GM18907 (cell line): ENCODE results near the gene SPDYE2B.
A peak's percentile ranks its signal among the peaks of the same experiment; 100 is the strongest.
"Not testable (repeated sequence)": the region's sequence is repeated elsewhere in the genome, so short reads cannot be mapped to it uniquely, and the experiment has no call there.

Source experiments
- ATAC-seq: cut with Tn5 transposase; IDR thresholded peaks from one replicate; pipeline ENCODE4 v1.9.1; 2021; ENCODE audit warnings: mild to moderate bottlenecking, moderate library complexity; ENCODE audit not compliant: unreplicated experiment

The SPDYE2B gene, protein sequence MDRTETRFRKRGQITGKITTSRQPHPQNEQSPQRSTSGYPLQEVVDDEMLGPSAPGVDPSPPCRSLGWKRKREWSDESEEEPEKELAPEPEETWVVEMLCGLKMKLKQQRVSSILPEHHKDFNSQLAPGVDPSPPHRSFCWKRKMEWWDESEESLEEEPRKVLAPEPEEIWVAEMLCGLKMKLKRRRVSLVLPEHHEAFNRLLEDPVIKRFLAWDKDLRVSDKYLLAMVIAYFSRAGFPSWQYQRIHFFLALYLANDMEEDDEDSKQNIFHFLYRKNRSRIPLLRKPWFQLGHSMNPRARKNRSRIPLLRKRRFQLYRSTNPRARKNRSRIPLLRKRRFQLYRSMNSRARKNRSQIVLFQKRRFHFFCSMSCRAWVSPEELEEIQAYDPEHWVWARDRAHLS

GRCh38 chr7:102649924-102650323 lies at the start of gene SPDYE2B:
SPDYE2B (plus strand) TSS chr7:102650319; CDS start chr7:102652349, 2,030 bp downstream.
- not testable (repeated sequence) for ATAC-seq

- ATAC-seq: not testable (repeated sequence)
These were observed 47.8 kb upstream of the SPDYE2B start for GRCh38 chr7:102602317-102602716.

DNA sequence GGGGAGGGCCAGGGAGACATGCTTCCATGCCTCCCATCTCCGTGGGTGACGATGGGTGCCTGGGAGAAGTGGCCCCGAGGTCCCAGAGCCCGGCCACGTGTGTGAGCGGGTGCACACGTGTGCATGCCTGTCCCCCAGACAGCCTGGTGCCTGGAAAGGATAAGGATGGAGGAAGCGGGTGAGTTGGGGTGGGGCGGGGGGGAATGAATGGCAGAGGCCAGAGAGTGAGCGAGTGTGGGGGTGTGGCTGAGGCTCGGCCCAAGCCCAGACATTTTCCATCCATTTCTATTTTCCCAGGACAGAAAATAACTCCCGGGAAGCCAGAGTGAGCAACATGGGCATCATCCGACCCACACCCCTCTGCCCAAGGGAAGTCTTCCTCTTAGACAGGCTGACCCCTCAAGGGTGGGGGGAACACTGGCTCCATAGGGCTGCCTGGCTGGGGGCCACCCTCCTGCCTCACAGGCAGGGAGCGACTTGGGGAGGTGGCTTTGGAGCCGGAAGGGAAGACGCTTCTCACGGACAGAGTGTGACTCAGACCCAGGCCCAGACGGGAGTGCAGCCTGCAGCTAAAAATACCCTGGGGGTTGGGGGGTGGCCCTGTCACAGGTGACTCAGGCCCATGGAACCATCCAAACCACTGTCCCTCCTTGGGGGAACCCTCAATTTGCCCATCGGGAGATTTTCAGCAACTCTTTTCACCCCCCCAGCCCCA lies 45.5 kb upstream of the SPDYE2B start:
- ATAC-seq: not testable (repeated sequence)

GRCh38 chr7:102606848-102607247 lies 43.3 kb upstream of the SPDYE2B start:
- not testable (repeated sequence) for ATAC-seq

DNA sequence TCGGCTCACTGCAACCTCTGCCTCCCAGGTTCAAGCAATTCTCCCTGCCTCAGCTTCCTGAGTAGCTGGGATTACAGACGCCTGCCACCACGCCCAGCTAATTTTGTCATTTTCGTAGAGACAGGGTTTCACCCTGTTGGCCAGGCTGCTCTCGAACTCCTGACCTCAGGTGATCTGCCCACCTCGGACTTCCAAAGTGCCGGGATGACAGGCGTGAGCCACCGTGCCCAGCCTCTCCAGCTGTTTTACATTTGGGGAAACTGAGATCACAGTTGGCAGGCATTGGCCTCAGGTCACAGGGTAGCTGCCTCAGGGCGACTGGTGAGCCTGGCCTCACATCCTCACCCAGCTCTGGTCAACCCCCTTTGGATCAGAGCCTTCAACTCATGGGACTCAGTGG lies 40.4 kb upstream of the SPDYE2B start:
- not testable (repeated sequence) for ATAC-seq

DNA sequence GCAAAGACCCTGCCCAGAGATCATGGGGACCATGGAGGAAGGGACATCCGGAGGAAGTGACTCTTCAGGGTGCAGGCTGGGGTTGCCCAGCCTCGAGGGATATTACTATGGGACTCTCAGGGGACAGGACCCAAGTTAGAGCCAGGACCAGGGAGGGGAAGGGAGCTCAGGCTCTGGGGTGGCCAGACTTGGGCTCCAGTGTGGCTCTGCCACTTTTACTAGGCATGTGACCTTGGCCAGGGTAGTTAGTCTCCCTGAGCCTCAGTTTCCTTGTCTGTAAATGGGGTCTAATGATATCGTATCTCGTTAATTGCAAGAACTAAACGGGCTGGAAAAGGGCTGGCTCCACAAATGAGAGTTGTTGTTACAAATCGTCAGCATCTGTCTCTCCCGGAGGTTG lies 39.7 kb upstream of the SPDYE2B start:
- ATAC-seq: not testable (repeated sequence)

GRCh38 chr7:102611013-102611674 lies 39.0 kb upstream of the SPDYE2B start:
- ATAC-seq: peak; percentile 32

DNA sequence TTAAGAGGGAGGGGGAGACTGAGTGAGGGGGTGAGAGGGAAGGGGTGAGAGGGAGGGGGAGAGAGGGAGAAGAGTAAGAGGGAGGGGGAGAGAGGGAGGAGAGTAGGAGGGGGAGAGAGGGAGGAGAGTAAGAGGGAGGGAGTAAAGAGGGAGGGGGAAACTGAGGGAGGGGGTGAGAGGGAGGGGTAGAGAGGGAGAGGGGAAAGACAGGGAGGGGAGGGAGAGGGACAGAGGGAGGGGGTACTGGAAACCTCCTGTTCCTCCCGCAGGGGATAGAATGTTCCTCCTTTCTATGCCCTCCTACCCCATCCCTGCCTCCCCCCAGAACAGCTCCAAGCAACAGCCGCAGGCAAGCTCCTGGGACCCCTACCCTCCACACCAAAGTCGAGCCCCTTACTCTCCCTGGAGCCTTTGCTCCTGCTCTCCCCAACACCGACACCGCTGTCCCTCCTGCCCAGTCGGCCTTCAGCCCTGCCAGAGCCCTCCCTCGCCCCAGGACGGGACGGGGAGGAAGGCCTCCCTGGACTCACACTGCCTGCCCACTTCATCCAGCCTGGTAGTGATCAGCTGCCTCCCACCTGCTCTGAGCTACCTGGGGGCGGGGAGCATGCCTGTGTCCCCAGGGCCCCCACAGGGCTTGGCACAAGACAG lies 38.3 kb upstream of the SPDYE2B start:
- not testable (repeated sequence) for ATAC-seq

DNA sequence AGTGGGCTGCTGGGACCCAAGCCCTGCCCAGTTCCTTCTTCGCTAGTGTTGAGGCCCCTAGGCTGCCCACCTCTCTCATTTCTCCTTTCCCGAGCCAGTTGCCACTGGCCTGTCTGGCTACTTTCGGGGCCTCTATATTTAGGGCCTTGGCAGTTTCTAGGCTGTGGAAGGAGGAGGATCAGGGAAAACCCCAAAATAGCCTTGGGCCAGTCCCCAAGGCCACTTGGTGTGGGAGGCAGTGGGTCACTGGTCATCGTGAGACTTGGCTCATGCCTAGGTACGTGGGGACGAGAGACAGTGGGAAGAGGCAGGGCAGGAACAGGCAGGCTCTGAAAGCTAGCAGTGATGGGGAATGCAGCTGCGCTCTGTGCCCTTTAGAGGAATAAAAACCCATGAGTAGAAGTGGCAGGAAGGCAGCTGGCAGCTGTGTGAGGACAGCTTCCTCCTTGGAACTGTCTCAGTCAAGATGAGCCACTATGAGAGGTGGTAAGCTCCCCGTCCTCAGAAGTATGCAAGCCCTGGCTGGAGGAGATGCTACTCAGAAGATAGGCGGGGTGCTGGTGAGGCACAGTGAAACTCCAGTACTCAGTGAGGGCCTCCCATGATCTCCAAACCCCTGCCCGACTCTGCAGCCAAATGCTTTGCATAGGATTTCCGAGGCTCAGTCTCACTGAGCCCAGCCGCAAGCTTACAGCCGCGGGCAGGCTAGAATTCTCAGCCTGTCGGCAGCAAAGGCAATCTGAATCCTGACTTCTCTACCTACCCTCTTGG lies 36.4 kb upstream of the SPDYE2B start:
- ATAC-seq: peak; percentile 63

DNA sequence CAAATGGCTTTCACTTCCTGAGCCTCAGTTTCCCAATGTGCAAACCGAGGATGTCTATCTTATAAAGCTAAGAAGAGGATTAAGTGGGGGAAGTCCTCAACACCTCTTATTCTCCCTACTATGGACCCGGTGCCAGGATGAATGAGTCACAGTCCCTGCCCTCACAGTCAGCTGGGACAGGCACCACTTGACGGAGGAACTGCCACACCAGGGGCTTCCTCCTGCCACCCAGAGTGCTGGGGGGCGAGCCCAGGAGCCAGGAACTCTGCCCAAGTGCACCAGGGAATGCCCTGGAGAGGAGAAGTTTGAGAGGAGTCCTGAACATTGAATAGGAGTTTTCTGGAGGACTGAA lies 35.8 kb upstream of the SPDYE2B start:
- peak; percentile 32 for ATAC-seq

DNA sequence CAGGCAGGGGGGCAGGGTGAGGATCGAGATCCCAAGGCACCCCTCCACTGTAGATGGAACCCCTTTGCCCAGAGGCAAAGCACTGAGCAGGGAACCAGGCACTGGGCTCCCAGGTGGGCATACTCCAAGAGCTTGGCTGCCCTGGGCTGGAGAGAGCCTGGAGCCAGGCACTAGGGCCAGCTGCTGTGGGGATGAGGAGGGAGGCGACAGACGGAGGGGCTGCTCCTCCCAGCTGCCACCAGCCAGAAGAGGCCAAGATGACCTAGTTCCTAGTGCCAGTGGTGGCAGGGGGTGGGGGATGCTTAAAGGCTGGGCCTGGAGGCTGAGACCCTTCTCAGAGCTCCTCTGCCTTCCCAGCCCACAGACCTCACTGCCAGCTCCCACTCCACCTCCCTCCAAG lies 35.2 kb upstream of the SPDYE2B start:
- not testable (repeated sequence) for ATAC-seq

DNA sequence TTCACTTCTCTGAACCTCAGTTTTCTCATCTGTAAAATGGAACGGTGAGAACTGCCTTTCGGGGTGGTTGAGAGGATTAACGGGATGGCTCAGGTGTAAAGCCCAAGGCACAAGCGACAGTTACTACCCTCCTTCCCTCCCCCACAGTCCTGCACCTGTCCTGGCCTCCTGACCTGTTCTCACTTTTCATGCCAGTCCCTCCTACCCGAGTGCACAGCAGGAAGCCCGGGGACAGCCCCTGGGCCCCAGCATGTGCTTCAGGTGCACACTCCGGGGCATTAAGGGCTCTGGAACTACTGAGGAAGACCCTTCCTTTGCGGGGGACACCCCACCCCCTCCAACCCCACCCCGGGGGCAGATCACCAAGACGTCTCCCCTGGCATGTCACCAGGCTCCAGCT lies 34.2 kb upstream of the SPDYE2B start:
- ATAC-seq: not testable (repeated sequence)

GRCh38 chr7:102616507-102617125 lies 33.5 kb upstream of the SPDYE2B start, which contains the start of gene RASA4:
RASA4 (minus strand) TSS chr7:102616756; CDS start chr7:102616689, 67 bp downstream.
- ATAC-seq: peak; percentile 62

- not testable (repeated sequence) for ATAC-seq
These were observed 32.0 kb upstream of the SPDYE2B start for GRCh38 chr7:102618122-102618521.

DNA sequence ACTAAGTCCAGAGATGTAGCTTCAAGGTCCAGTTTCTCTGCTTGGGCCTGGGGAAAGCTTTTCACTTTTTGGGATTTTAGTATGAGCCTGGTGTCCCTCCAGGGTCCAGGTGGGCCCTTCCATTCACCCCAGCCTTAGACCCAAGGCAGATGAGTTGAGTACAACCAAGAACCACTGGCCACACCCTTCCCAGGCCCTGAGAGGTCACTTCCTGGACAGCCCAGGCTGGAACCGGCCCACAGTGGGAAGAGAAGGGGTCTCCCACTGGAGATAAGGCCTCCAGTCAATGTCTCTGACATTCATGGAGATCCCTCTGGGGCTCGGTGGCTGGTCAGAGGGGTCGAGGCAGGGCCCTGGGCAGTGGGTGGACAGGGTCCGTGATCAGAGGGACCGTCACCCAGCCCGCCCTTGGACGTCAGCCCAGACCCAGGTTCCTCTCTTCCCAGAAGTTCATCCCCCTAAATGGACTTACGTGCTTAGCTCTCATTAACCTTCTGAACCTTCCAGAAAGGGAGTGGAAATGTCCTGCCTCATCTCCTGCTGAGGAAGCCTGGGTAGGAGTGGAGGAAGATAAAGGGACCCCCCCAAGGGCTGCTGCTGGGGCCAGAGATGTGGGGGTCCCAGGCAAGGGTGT lies 22.7 kb upstream of the SPDYE2B start:
- ATAC-seq: not testable (repeated sequence)

- not testable (repeated sequence) for ATAC-seq
These were observed 19.5 kb upstream of the SPDYE2B start for GRCh38 chr7:102630622-102631021.

DNA sequence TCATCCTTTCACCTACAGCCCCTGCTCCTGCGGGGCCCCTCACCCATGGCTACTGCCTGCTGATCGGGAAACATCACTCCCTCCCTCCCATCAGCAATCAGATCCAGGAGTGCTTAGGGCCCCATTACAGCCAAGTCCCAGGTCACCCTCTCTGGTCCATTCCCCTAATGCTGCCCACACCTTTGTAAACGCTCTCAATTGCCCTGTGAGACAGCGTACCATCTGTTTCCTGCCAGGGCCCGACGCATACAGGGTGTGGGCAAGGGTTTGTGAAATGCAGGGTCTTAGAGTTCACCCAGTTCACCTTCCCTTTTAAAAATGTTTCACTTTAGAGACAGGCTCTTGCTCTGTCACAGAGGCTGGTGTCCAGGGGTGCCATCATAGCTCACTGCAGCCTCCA lies 15.8 kb upstream of the SPDYE2B start:
- not testable (repeated sequence) for ATAC-seq

GRCh38 chr7:102635354-102635753 lies 14.8 kb upstream of the SPDYE2B start:
- not testable (repeated sequence) for ATAC-seq

DNA sequence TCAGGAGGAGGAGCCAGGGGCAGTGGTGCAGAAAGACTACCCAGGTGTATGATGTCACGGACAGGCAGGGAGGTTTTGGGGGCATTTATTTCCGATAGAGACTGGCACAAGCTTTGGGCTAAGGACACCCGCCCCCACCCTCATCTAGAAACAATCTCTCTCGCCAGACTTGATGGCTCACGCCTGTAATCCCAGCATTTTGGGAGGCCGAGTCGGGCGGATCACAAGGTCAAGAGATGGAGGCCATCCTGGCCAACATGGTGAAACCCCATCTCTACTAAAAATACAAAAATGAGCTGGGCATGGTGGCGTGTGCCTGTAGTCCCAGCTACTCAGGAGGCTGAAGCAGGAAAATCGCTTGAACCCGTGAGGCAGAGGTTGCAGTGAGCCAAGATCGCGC lies 13.2 kb upstream of the SPDYE2B start:
- ATAC-seq: not testable (repeated sequence)
